ENCODE measurements around the gene MYO7A.

- TF ChIP-seq, protein P1, sequence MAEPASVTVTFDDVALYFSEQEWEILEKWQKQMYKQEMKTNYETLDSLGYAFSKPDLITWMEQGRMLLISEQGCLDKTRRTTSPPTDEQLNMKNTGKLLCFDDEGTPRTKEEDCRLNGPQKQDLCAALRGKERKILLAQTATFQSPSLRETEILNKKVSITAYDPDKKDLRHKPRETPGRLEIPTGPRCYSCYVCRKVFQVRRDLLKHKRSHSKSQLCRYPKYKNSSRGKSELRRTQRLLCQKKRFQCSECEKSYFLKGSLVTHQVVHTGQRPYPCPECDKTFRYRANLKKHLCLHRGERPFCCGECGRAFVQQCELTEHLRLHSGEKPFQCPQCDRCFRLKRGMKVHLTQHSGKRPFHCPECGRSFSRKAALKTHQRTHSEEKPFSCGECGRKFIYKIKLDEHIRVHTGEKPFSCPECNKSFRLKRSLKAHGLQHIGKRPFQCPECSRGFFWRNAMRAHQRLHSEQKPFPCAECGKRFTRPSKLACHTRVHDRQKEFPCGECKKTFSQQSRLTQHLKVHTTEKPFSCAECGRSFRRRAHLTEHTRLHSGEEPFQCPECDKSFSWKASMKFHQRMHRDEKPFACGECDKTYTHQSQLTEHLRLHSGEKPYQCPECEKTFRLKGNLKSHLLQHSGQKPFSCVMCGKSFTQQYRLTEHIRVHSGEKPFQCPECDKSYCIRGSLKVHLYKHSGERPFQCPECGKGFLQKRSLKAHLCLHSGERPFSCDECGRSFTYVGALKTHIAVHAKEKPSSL (CRISPR knock-in tag; conservative IDR thresholded peaks at IDR 0.05): no peak
- peak; percentile 61; the same call in 1 of the 2 replicates for TF ChIP-seq ZNF423 (CRISPR knock-in tag; IDR thresholded peaks at IDR 0.05)
- TF ChIP-seq CTCF (IDR thresholded peaks at IDR 0.05): peak; percentile 69
- TF ChIP-seq ZNF219 (CRISPR knock-in tag; IDR thresholded peaks at IDR 0.05; ENCODE audit: borderline replicate concordance): no peak
These were observed 63.9 kb downstream of the MYO7A start for GRCh38 chr11:77191823-77192495.
